Colonic mucosa (tissue), 4 donors: ENCODE measurements around the gene MEIKIN. TPM values are rescaled to one million over a fixed set of nuclear protein-coding genes. Genes with fewer than 3 reads are reported as not detected.

ENCODE experiments used
- DNase-seq: peaks from one replicate; pipeline ENCODE4 v3.0.0-alpha.2; 2020
- H3K27ac ChIP-seq: fragments of 200-600 bp; one replicate; pipeline ENCODE4 v1.8.0; 2021
- H3K27me3 ChIP-seq: fragments of 200-600 bp; one replicate; pipeline ENCODE4 v1.8.0; 2021
- H3K36me3 ChIP-seq: fragments of 200-600 bp; one replicate; pipeline ENCODE4 v1.8.0; 2021
- H3K4me1 ChIP-seq: fragments of 200-600 bp; one replicate; pipeline ENCODE4 v1.8.0; 2021; ENCODE audit warnings: mild to moderate bottlenecking
- H3K4me3 ChIP-seq: fragments of 200-600 bp; one replicate; pipeline ENCODE4 v1.8.0; 2021
- H3K9ac ChIP-seq, 2 donors: one replicate each; pipeline ENCODE4 v1.7.0; 2013; ENCODE audit warnings: control low read depth in 2 of 2, low read depth in 2 of 2, low read length in 2 of 2
- H3K9me3 ChIP-seq: fragments of 200-600 bp; one replicate; pipeline ENCODE4 v1.8.0; 2021
- intact Hi-C: fragments of 100-400 bp; cut with DNase I; formaldehyde crosslinking; loops from one replicate; pipeline ENCODE4 v1.14.1; 2022
- total RNA-seq, 2 donors: library from RNA; stranded (reverse); fragmentation: NEBNext Ultra II Directional in 1 of 2; extraction: Animal tissue kit (Norgen Biotek cat#: 25700) in 1 of 2; gene quantifications; one replicate each; pipeline ENCODE4 v1.2.1, GENCODE V29; 2021
- TF ChIP-seq, protein P1 (sequence below): fragments of 200-600 bp; IDR thresholded peaks from one replicate; pipeline ENCODE4 v1.8.0; 2022; ENCODE audit warnings: antibody characterized with exemption, mild to moderate bottlenecking
- donor health status: healthy.
- donor health status: DM: no; HTN: no; CAD: no.
- donor health status: DM: no; HTN: no; CAD: no.

The MEIKIN gene
- total RNA-seq, 2 donors from 2014 or later = not detected

DNA sequence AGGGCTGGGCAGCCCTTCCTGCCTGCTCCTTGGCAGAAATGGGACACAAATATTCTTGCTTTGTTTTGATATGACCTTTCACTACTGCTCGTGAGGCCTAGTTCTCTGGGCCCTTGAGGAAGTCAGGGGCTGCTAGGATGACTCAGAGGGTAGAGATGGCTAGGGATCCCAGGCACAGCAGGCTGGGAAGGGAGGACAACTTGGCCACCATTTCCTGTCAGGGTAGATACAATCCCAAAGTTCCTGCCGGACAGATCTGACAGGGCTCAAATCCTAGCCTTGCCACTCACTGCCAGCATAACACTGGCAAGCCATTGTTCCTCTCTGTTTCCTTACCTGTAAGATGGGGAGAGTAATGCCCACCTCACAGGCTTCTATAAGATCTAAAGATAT lies 31.7 kb upstream of the MEIKIN start:
- no peak overlapping the region for H3K27ac ChIP-seq
- no peak for DNase-seq

GRCh38 chr5:131976414-131977211 lies 31.1 kb upstream of the MEIKIN start:
- no peak for DNase-seq
- intact Hi-C loops = no loop called here
- no peaks in the 10 kb centered on the region for H3K36me3 ChIP-seq
- H3K9me3 ChIP-seq = no peaks in the 10 kb centered on the region
- no peaks in the 10 kb centered on the region for H3K4me1 ChIP-seq
- no peak overlapping the region for H3K9ac ChIP-seq
- TF ChIP-seq, protein P1, sequence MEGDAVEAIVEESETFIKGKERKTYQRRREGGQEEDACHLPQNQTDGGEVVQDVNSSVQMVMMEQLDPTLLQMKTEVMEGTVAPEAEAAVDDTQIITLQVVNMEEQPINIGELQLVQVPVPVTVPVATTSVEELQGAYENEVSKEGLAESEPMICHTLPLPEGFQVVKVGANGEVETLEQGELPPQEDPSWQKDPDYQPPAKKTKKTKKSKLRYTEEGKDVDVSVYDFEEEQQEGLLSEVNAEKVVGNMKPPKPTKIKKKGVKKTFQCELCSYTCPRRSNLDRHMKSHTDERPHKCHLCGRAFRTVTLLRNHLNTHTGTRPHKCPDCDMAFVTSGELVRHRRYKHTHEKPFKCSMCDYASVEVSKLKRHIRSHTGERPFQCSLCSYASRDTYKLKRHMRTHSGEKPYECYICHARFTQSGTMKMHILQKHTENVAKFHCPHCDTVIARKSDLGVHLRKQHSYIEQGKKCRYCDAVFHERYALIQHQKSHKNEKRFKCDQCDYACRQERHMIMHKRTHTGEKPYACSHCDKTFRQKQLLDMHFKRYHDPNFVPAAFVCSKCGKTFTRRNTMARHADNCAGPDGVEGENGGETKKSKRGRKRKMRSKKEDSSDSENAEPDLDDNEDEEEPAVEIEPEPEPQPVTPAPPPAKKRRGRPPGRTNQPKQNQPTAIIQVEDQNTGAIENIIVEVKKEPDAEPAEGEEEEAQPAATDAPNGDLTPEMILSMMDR = no peak
- H3K27me3 ChIP-seq = no peaks in the 10 kb centered on the region
- H3K27ac ChIP-seq = no peak overlapping the region
- no peak overlapping the region for H3K4me3 ChIP-seq

More for the DNA sequence above, 31.7 kb upstream of the MEIKIN start:
- Histone ChIP-seq H3K4me1 (no peaks in the 10 kb centered on the region), H3K9me3 (no peaks in the 10 kb centered on the region), H3K36me3 (no peaks in the 10 kb centered on the region), H3K27me3 (no peaks in the 10 kb centered on the region), H3K9ac (no peak overlapping the region), H3K4me3 (no peak overlapping the region)
- TF ChIP-seq, protein P1 = no peak
- intact Hi-C loops = no loop called here

- DNase-seq = no peak
Observed at GRCh38 chr5:131974956-131975726, 29.7 kb upstream of the MEIKIN start.

DNA sequence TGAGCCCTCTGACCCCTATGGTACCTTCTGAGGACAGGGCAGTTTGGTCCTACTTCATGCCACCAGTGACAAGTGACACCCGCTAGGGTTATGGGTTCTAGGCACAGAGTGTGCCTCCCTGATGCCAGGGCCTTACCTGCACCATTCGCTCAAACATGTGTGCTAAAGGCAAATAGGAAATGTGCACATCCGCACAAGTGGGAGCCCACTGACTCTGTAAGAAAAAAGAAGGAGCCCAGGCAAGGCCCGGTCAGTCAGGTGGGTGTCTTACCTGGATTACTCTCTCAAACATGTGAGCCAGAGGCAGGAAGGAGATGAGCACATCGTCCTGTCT lies 29.1 kb upstream of the MEIKIN start:
- no peak for DNase-seq
- Histone ChIP-seq H3K9ac (no peak overlapping the region), H3K4me3 (no peak overlapping the region), H3K36me3 (no peaks in the 10 kb centered on the region), H3K27me3 (no peaks in the 10 kb centered on the region), H3K27ac (no peak overlapping the region), H3K4me1 (no peaks in the 10 kb centered on the region), H3K9me3 (no peaks in the 10 kb centered on the region)
- TF ChIP-seq, protein P1 = no peak
- intact Hi-C loops = no loop called here

More at GRCh38 chr5:131974956-131975726, 29.7 kb upstream of the MEIKIN start:
- TF ChIP-seq, protein P1 = no peak
- no peaks in the 10 kb centered on the region for H3K27me3 ChIP-seq
- H3K9ac ChIP-seq = no peak overlapping the region
- peak overlapping the region; percentile 2 for H3K4me3 ChIP-seq
- H3K9me3 ChIP-seq = no peaks in the 10 kb centered on the region
- no peaks in the 10 kb centered on the region for H3K4me1 ChIP-seq
- intact Hi-C loops = no loop called here
- H3K36me3 ChIP-seq = no peaks in the 10 kb centered on the region
- H3K27ac ChIP-seq = peak overlapping the region; percentile 17

DNA sequence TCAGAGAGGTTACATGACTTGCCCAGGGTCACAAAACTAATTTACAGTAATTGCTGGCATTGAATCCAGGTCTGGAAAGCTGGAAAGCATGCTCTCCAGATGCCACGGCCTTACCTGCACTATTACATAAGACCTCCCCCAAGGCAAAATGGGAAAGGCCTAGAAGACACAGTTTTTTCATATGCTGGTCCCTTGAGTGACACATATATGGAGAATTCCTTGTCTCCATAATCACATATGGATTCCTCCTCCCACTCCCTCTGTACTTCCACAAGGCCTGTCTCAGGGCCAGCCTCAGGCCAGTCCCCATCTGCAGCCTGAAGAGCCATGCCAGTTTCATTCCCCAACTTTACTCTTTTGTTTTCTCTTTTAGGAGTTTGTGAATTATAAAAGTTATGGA lies 28.6 kb upstream of the MEIKIN start:
- DNase-seq = no peak
- H3K4me3 ChIP-seq = no peak overlapping the region
- TF ChIP-seq, protein P1 = no peak
- intact Hi-C loops = no loop called here
- no peaks in the 10 kb centered on the region for H3K4me1 ChIP-seq
- no peak overlapping the region for H3K9ac ChIP-seq
- H3K36me3 ChIP-seq = no peaks in the 10 kb centered on the region
- no peak overlapping the region for H3K27ac ChIP-seq
- H3K27me3 ChIP-seq = no peaks in the 10 kb centered on the region
- no peaks in the 10 kb centered on the region for H3K9me3 ChIP-seq
